SK-N-SH treated with all-trans-retinoic acid at 6 μM for 48 hours (cell line): ENCODE data around the gene MAFF.

Source experiments
- CSDC2 ChIP-seq: fragments of 250-450 bp; sonication (Bioruptor Pico); IDR thresholded peaks from 2 replicates; pipeline ENCODE4 v1.5.0; 2020; ENCODE audit warnings: mild to moderate bottlenecking, moderate library complexity
- ESRRG ChIP-seq: fragments of 250-450 bp; sonication (Bioruptor Pico); IDR thresholded peaks from 2 replicates; pipeline ENCODE4 v1.6.1; 2021; ENCODE audit warnings: mild to moderate bottlenecking
- PATZ1 ChIP-seq: fragments of 250-450 bp; sonication (Bioruptor Pico); IDR thresholded peaks from 2 replicates; pipeline ENCODE4 v1.8.0; 2020; ENCODE audit warnings: mild to moderate bottlenecking, moderate library complexity, borderline replicate concordance
- POU6F1 ChIP-seq: fragments of 250-450 bp; sonication (Bioruptor Pico); IDR thresholded peaks from 2 replicates; pipeline ENCODE4 v1.8.0; 2021; ENCODE audit warnings: low read depth, mild to moderate bottlenecking, moderate library complexity, borderline replicate concordance
- PPARA ChIP-seq: fragments of 250-450 bp; sonication (Bioruptor Pico); IDR thresholded peaks from 2 replicates; pipeline ENCODE4 v1.5.0; 2020; ENCODE audit warnings: mild to moderate bottlenecking, borderline replicate concordance
- ZNF8 ChIP-seq: fragments of 450-650 bp; formaldehyde crosslinking; IDR thresholded peaks from 2 replicates; pipeline ENCODE4 v1.5.0; 2020; ENCODE audit warnings: mild to moderate bottlenecking, moderate library complexity

- 0 out of 2 replicates have a peak, but pooled peaks have one; percentile 25 for TF ChIP-seq PATZ1
- no peak for TF ChIP-seq POU6F1
- no peak for TF ChIP-seq PPARA (CRISPR knock-in tag)
- TF ChIP-seq CSDC2 (CRISPR knock-in tag) = peak; percentile 77; the same call in 1 of the 2 replicates
- TF ChIP-seq ESRRG (CRISPR knock-in tag) = no peak
- TF ChIP-seq ZNF8 (CRISPR knock-in tag) = no peak
Measured at GRCh38 chr22:38218661-38219622, 17.1 kb downstream of the MAFF start.
